ENCODE measurements around the gene DYNLL1.
"Not testable (repeated sequence)": the region's sequence is repeated elsewhere in the genome, so short reads cannot be mapped to it uniquely, and the experiment has no call there.

The DYNLL1 gene

GRCh38 chr12:120487552-120487951 lies 8.4 kb upstream of the DYNLL1 start:
- not testable (repeated sequence) for H3K23ac ChIP-seq (ENCODE audit: low read depth, low read length, poor library complexity); H2BK5ac ChIP-seq (ENCODE audit: low read length); H4K8ac ChIP-seq (ENCODE audit: low read depth, low read length); H3K4me1 ChIP-seq (ENCODE audit: control insufficient read depth in 2 of 2, insufficient read depth in 1 of 2, low read depth in 1 of 2, low read length in 2 of 2); H4K91ac ChIP-seq (ENCODE audit: low read depth, low read length, poor library complexity); H3K27ac ChIP-seq (replicated peaks; ENCODE audit: low read length); H3K4me3 ChIP-seq (ENCODE audit: low read length in 2 of 2); H2AFZ ChIP-seq (ENCODE audit: low read length); H3K27me3 ChIP-seq (ENCODE audit: control insufficient read depth in 3 of 3, insufficient read depth in 3 of 3, low read depth in 1 of 3, low read length in 3 of 3); H3K4me2 ChIP-seq (ENCODE audit: insufficient read depth, low read length, poor library complexity, severe bottlenecking); H3K9ac ChIP-seq (ENCODE audit: low read depth, low read length, poor library complexity); H3K14ac ChIP-seq (ENCODE audit: low read length); H3K79me1 ChIP-seq (ENCODE audit: low read depth, low read length); H3K4ac ChIP-seq (ENCODE audit: low read length); DNase-seq (ENCODE audit: low spot score); H2BK120ac ChIP-seq (ENCODE audit: low read depth, low read length); H3K18ac ChIP-seq (ENCODE audit: low read length); H2BK15ac ChIP-seq (ENCODE audit: low read length); H2BK12ac ChIP-seq (ENCODE audit: low read length); H3K9me3 ChIP-seq (replicated peaks in 1 of 2; ENCODE audit: control insufficient read depth in 2 of 2, insufficient read depth in 1 of 2, low read depth in 1 of 2, low read length in 2 of 2); H2AK5ac ChIP-seq (ENCODE audit: low read depth, low read length)
- WGBS, 2 donors (ENCODE audit: extremely low coverage in 2 of 2, insufficient read length in 2 of 2, insufficient replicate concordance in 1 of 2): no CpG with 5 or more reads among the region's 7 CpGs
- H3K36me3 ChIP-seq (replicated peaks in 1 of 2; ENCODE audit: control insufficient read depth in 2 of 2, insufficient read depth in 2 of 2, low read length in 2 of 2): peaks cover 0 to 25% of the 10 kb centered on the region in 2 donors

DNA sequence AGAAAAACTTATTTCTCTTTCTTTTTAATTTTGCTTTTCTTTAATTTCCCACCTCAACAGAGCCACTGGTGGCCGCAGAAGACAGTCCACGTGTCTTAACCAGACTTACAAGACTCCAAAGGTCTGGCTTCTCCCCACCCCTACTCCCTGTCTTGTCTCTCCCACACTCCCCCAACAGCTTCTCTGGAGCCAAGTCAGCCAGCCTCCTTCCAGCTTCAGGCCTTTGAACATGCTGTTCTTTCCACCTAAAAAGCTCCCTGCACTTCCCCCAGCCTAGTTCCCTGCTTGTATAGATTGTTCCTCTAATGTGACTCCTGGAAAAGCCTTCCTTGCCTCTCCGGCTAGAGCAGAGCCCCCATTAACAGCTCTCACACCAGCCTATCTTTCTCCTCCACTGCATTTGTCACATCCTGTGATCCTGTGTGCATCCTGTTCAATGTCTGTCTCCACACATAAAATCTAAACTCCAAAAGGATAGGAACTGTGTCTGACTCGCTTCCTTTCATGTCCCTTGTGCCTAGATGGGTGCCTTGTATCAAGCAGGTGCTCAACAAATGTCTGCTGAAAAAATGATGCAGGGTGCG lies 7.8 kb upstream of the DYNLL1 start:
- H4K91ac ChIP-seq (ENCODE audit: low read depth, low read length, poor library complexity): no peak overlapping the region
- no peak overlapping the region for H2BK120ac ChIP-seq (ENCODE audit: low read depth, low read length)
- no peak overlapping the region for H3K14ac ChIP-seq (ENCODE audit: low read length)
- peaks cover 0 to 3% of the 10 kb centered on the region in 2 donors for H3K4me1 ChIP-seq (ENCODE audit: control insufficient read depth in 2 of 2, insufficient read depth in 1 of 2, low read depth in 1 of 2, low read length in 2 of 2)
- no peak overlapping the region for H3K23ac ChIP-seq (ENCODE audit: low read depth, low read length, poor library complexity)
- H3K4me2 ChIP-seq (ENCODE audit: insufficient read depth, low read length, poor library complexity, severe bottlenecking): no peak overlapping the region
- H3K9ac ChIP-seq (ENCODE audit: low read depth, low read length, poor library complexity): no peak overlapping the region
- H3K9me3 ChIP-seq (replicated peaks in 1 of 2; ENCODE audit: control insufficient read depth in 2 of 2, insufficient read depth in 1 of 2, low read depth in 1 of 2, low read length in 2 of 2): peaks cover 0 to 2% of the 10 kb centered on the region in 2 donors
- peaks cover 0 to 25% of the 10 kb centered on the region in 2 donors for H3K36me3 ChIP-seq (replicated peaks in 1 of 2; ENCODE audit: control insufficient read depth in 2 of 2, insufficient read depth in 2 of 2, low read length in 2 of 2)
- H3K4me3 ChIP-seq (ENCODE audit: low read length in 2 of 2): no peak overlapping the region
- no peaks in the 10 kb centered on the region for H3K27me3 ChIP-seq (ENCODE audit: control insufficient read depth in 3 of 3, insufficient read depth in 3 of 3, low read depth in 1 of 3, low read length in 3 of 3)
- H2BK12ac ChIP-seq (ENCODE audit: low read length): no peak overlapping the region
- H3K18ac ChIP-seq (ENCODE audit: low read length): no peak overlapping the region
- H2AK5ac ChIP-seq (ENCODE audit: low read depth, low read length): no peak overlapping the region
- peak overlapping the region; percentile 23 for H4K8ac ChIP-seq (ENCODE audit: low read depth, low read length)
- H3K79me1 ChIP-seq (ENCODE audit: low read depth, low read length): no peaks in the 10 kb centered on the region
- H3K27ac ChIP-seq (replicated peaks; ENCODE audit: low read length): no peak overlapping the region
- DNase-seq (ENCODE audit: low spot score): no peak
- no peak overlapping the region for H2BK5ac ChIP-seq (ENCODE audit: low read length)
- H2AFZ ChIP-seq (ENCODE audit: low read length): no peak overlapping the region
- no CpG with 5 or more reads among the region's 5 CpGs for WGBS, 2 donors (ENCODE audit: extremely low coverage in 2 of 2, insufficient read length in 2 of 2, insufficient replicate concordance in 1 of 2)
- no peak overlapping the region for H2BK15ac ChIP-seq (ENCODE audit: low read length)
- H3K4ac ChIP-seq (ENCODE audit: low read length): no peak overlapping the region

- DNase-seq (ENCODE audit: low spot score): no peak
- Histone ChIP-seq H3K4me1 (ENCODE audit: control insufficient read depth in 2 of 2, insufficient read depth in 1 of 2, low read depth in 1 of 2, low read length in 2 of 2) (peaks cover 0 to 3% of the 10 kb centered on the region in 2 donors), H4K8ac (ENCODE audit: low read depth, low read length) (no peak overlapping the region), H3K18ac (ENCODE audit: low read length) (no peak overlapping the region), H2BK120ac (ENCODE audit: low read depth, low read length) (no peak overlapping the region), H2BK15ac (ENCODE audit: low read length) (no peak overlapping the region), H2AFZ (ENCODE audit: low read length) (no peak overlapping the region), H3K27ac (replicated peaks; ENCODE audit: low read length) (no peak overlapping the region), H3K23ac (ENCODE audit: low read depth, low read length, poor library complexity) (no peak overlapping the region), H4K91ac (ENCODE audit: low read depth, low read length, poor library complexity) (no peak overlapping the region), H2BK5ac (ENCODE audit: low read length) (no peak overlapping the region), H3K14ac (ENCODE audit: low read length) (no peak overlapping the region), H3K79me1 (ENCODE audit: low read depth, low read length) (no peaks in the 10 kb centered on the region), H2AK5ac (ENCODE audit: low read depth, low read length) (no peak overlapping the region), H3K27me3 (ENCODE audit: control insufficient read depth in 3 of 3, insufficient read depth in 3 of 3, low read depth in 1 of 3, low read length in 3 of 3) (no peaks in the 10 kb centered on the region), H3K4ac (ENCODE audit: low read length) (no peak overlapping the region), H3K4me3 (ENCODE audit: low read length in 2 of 2) (no peak overlapping the region), H3K4me2 (ENCODE audit: insufficient read depth, low read length, poor library complexity, severe bottlenecking) (no peak overlapping the region), H3K9ac (ENCODE audit: low read depth, low read length, poor library complexity) (no peak overlapping the region), H3K9me3 (replicated peaks in 1 of 2; ENCODE audit: control insufficient read depth in 2 of 2, insufficient read depth in 1 of 2, low read depth in 1 of 2, low read length in 2 of 2) (peaks cover 0 to 2% of the 10 kb centered on the region in 2 donors), H3K36me3 (replicated peaks in 1 of 2; ENCODE audit: control insufficient read depth in 2 of 2, insufficient read depth in 2 of 2, low read length in 2 of 2) (peaks cover 0 to 25% of the 10 kb centered on the region in 2 donors), H2BK12ac (ENCODE audit: low read length) (no peak overlapping the region)
- WGBS, 2 donors (ENCODE audit: extremely low coverage in 2 of 2, insufficient read length in 2 of 2, insufficient replicate concordance in 1 of 2): no CpG with 5 or more reads among the region's 4 CpGs
Measured at GRCh38 chr12:120489018-120489417, 6.9 kb upstream of the DYNLL1 start.

DNA sequence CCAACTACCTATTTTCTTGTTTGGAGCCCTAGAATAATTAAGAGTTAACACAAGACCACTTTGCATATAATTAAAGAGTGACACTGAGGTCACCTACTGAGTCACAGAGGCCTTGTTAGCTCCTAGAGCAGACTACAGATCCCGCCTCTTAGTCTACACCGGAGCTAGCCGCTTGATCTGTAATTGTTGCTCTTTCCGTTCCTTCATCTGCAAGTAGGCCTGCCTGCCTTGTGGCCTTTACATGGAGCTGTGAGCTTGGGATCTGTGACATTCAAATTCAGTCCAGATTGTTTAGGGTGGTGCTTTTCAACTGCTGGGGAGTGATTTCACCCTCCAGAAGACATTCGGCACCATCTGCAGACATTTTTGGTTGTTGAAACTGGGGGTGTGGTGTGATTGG lies 5.6 kb upstream of the DYNLL1 start:
- Histone ChIP-seq H3K4me1 (ENCODE audit: control insufficient read depth in 2 of 2, insufficient read depth in 1 of 2, low read depth in 1 of 2, low read length in 2 of 2) (peaks cover 2 to 7% of the 10 kb centered on the region in 2 donors), H3K4me2 (ENCODE audit: insufficient read depth, low read length, poor library complexity, severe bottlenecking) (no peak overlapping the region), H3K27me3 (ENCODE audit: control insufficient read depth in 3 of 3, insufficient read depth in 3 of 3, low read depth in 1 of 3, low read length in 3 of 3) (no peaks in the 10 kb centered on the region), H2BK5ac (ENCODE audit: low read length) (no peak overlapping the region), H2AK5ac (ENCODE audit: low read depth, low read length) (no peak overlapping the region), H2BK120ac (ENCODE audit: low read depth, low read length) (no peak overlapping the region), H3K79me1 (ENCODE audit: low read depth, low read length) (no peaks in the 10 kb centered on the region), H2BK12ac (ENCODE audit: low read length) (no peak overlapping the region), H3K14ac (ENCODE audit: low read length) (no peak overlapping the region), H4K91ac (ENCODE audit: low read depth, low read length, poor library complexity) (no peak overlapping the region), H4K8ac (ENCODE audit: low read depth, low read length) (no peak overlapping the region), H3K9ac (ENCODE audit: low read depth, low read length, poor library complexity) (no peak overlapping the region), H2BK15ac (ENCODE audit: low read length) (no peak overlapping the region), H3K18ac (ENCODE audit: low read length) (no peak overlapping the region), H3K36me3 (replicated peaks in 1 of 2; ENCODE audit: control insufficient read depth in 2 of 2, insufficient read depth in 2 of 2, low read length in 2 of 2) (peaks cover 0 to 25% of the 10 kb centered on the region in 2 donors), H3K27ac (replicated peaks; ENCODE audit: low read length) (no peak overlapping the region), H3K4ac (ENCODE audit: low read length) (no peak overlapping the region), H3K9me3 (replicated peaks in 1 of 2; ENCODE audit: control insufficient read depth in 2 of 2, insufficient read depth in 1 of 2, low read depth in 1 of 2, low read length in 2 of 2) (peaks cover 0 to 2% of the 10 kb centered on the region in 2 donors), H3K23ac (ENCODE audit: low read depth, low read length, poor library complexity) (no peak overlapping the region), H3K4me3 (ENCODE audit: low read length in 2 of 2) (peak overlapping the region in 1 of 2 donors; percentile 25), H2AFZ (ENCODE audit: low read length) (no peak overlapping the region)
- no peak for DNase-seq (ENCODE audit: low spot score)
- no CpG with 5 or more reads among the region's 5 CpGs for WGBS, 2 donors (ENCODE audit: extremely low coverage in 2 of 2, insufficient read length in 2 of 2, insufficient replicate concordance in 1 of 2)
